ENCODE measurements around the gene PATJ.

PATJ gene

DNA sequence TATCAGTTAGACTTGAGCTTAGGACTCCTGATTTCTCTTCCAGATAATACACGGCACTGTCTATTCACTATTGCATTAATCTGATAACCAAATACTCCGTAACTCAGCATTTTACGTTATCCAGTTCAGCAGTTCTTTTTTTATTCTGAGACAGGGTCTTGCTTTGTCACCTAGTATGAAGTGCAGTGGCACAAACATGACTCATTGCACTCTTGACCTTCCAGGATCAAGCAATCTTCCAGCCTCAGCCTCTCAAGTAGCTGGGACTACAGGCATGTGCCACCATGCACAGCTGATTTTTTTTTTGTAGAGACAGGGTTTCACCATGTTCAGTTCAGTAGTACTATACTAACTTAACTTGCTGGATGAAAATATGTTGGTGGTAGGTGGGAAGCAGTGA lies 156.4 kb downstream of the PATJ start:
- TF ChIP-seq, protein P1, sequence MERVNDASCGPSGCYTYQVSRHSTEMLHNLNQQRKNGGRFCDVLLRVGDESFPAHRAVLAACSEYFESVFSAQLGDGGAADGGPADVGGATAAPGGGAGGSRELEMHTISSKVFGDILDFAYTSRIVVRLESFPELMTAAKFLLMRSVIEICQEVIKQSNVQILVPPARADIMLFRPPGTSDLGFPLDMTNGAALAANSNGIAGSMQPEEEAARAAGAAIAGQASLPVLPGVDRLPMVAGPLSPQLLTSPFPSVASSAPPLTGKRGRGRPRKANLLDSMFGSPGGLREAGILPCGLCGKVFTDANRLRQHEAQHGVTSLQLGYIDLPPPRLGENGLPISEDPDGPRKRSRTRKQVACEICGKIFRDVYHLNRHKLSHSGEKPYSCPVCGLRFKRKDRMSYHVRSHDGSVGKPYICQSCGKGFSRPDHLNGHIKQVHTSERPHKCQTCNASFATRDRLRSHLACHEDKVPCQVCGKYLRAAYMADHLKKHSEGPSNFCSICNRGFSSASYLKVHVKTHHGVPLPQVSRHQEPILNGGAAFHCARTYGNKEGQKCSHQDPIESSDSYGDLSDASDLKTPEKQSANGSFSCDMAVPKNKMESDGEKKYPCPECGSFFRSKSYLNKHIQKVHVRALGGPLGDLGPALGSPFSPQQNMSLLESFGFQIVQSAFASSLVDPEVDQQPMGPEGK (CRISPR knock-in tag; IDR thresholded peaks at IDR 0.05; ENCODE audit: borderline replicate concordance), result no peak
- TF ChIP-seq TSHZ2 (CRISPR knock-in tag; IDR thresholded peaks at IDR 0.05) (no peak), PPARA (CRISPR knock-in tag; IDR thresholded peaks at IDR 0.05; ENCODE audit: borderline replicate concordance) (no peak), ISL1 (CRISPR knock-in tag; IDR thresholded peaks at IDR 0.05) (no peak), OSR1 (CRISPR knock-in tag; IDR thresholded peaks at IDR 0.05) (no peak), ZNF8 (CRISPR knock-in tag; IDR thresholded peaks at IDR 0.05) (no peak), ZC3H10 (CRISPR knock-in tag; IDR thresholded peaks at IDR 0.05) (no peak)
- TF ChIP-seq, protein P2, sequence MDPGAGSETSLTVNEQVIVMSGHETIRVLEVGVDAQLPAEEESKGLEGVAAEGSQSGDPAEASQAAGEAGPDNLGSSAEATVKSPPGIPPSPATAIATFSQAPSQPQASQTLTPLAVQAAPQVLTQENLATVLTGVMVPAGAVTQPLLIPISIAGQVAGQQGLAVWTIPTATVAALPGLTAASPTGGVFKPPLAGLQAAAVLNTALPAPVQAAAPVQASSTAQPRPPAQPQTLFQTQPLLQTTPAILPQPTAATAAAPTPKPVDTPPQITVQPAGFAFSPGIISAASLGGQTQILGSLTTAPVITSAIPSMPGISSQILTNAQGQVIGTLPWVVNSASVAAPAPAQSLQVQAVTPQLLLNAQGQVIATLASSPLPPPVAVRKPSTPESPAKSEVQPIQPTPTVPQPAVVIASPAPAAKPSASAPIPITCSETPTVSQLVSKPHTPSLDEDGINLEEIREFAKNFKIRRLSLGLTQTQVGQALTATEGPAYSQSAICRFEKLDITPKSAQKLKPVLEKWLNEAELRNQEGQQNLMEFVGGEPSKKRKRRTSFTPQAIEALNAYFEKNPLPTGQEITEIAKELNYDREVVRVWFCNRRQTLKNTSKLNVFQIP (CRISPR knock-in tag; IDR thresholded peaks at IDR 0.05; ENCODE audit: borderline replicate concordance, low read depth), result no peak
- ATAC-seq, result no peak

DNA sequence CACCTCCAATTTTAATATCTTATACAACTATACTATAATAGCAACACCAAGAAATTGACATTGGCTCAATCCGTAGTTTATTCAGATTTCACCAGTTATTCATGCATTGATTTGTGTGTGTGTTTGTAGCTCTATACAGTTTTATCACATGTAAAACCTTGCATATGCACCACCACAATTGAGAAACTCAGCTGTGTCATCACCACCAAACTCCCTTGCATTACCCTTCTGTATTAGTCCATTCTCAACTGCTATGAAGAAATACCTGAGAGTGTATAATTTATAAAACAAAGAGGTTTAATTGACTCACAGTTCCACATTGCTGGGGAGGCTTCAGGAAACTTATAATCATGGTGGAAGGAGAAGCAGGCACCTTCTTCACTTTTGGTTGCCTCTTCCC lies 162.1 kb downstream of the PATJ start:
- TF ChIP-seq, protein P2 (CRISPR knock-in tag; IDR thresholded peaks at IDR 0.05; ENCODE audit: borderline replicate concordance, low read depth), result no peak
- TF ChIP-seq CREB5 (CRISPR knock-in tag; IDR thresholded peaks at IDR 0.05; ENCODE audit: low read depth) (no peak), ZC3H10 (CRISPR knock-in tag; IDR thresholded peaks at IDR 0.05) (no peak), ZFP3 (CRISPR knock-in tag; IDR thresholded peaks at IDR 0.05) (no peak), ZNF565 (CRISPR knock-in tag; conservative IDR thresholded peaks at IDR 0.05; ENCODE audit: low read depth) (no peak), GLIS3 (CRISPR knock-in tag; IDR thresholded peaks at IDR 0.05) (no peak), OSR1 (CRISPR knock-in tag; IDR thresholded peaks at IDR 0.05) (no peak), ESRRG (CRISPR knock-in tag; IDR thresholded peaks at IDR 0.05) (no peak), CSDC2 (CRISPR knock-in tag; IDR thresholded peaks at IDR 0.05) (no peak), TOX (CRISPR knock-in tag; IDR thresholded peaks at IDR 0.05; ENCODE audit: borderline replicate concordance) (no peak)
- ATAC-seq, result no peak

GRCh38 chr1:61907102-61907501 lies 164.8 kb downstream of the PATJ start:
- ATAC-seq, result no peak
- TF ChIP-seq, protein P2 (CRISPR knock-in tag; IDR thresholded peaks at IDR 0.05; ENCODE audit: borderline replicate concordance, low read depth), result no peak
- TF ChIP-seq TSHZ2 (CRISPR knock-in tag; IDR thresholded peaks at IDR 0.05) (no peak), TOX (CRISPR knock-in tag; IDR thresholded peaks at IDR 0.05; ENCODE audit: borderline replicate concordance) (no peak), ARNTL (CRISPR knock-in tag; IDR thresholded peaks at IDR 0.05; ENCODE audit: borderline replicate concordance, low read depth) (no peak), ZNF8 (CRISPR knock-in tag; IDR thresholded peaks at IDR 0.05) (no peak), SNAI2 (CRISPR knock-in tag; IDR thresholded peaks at IDR 0.05) (no peak), OSR1 (CRISPR knock-in tag; IDR thresholded peaks at IDR 0.05) (no peak)
